ENCODE results near the gene MAG. TPM values are rescaled to one million over a fixed set of nuclear protein-coding genes. Genes with fewer than 3 reads are reported as not detected.
A peak's percentile ranks its signal among the peaks of the same experiment; 100 is the strongest.

The MAG gene
- total RNA-seq, 4 donors from 2014 or later, result 1.7 to 19.2 (median 2.7) TPM; not detected in 1

GRCh38 chr19:35261356-35262100 lies 30.4 kb upstream of the MAG start:
- no peak overlapping the region for H3K4me3 ChIP-seq (replicated peaks in 1 of 3)
- H3K4me1 ChIP-seq, result peaks cover 19 to 33% of the 10 kb centered on the region in 2 donors
- no peak for TF ChIP-seq CTCF (IDR thresholded peaks at IDR 0.05)
- no peak for TF ChIP-seq POLR2A (IDR thresholded peaks at IDR 0.05)
- DNase-seq, result no peak
- no peaks in the 10 kb centered on the region for H3K27me3 ChIP-seq
- H3K36me3 ChIP-seq, result no peaks in the 10 kb centered on the region
- H3K27ac ChIP-seq, result no peak overlapping the region
- no peaks in the 10 kb centered on the region for H3K9me3 ChIP-seq
- intact Hi-C loops (cut with DNase I), result no loop called here
- WGBS, 2 donors, result 70 to 77% methylated on average over 4 to 10 of the region's 12 CpGs

DNA sequence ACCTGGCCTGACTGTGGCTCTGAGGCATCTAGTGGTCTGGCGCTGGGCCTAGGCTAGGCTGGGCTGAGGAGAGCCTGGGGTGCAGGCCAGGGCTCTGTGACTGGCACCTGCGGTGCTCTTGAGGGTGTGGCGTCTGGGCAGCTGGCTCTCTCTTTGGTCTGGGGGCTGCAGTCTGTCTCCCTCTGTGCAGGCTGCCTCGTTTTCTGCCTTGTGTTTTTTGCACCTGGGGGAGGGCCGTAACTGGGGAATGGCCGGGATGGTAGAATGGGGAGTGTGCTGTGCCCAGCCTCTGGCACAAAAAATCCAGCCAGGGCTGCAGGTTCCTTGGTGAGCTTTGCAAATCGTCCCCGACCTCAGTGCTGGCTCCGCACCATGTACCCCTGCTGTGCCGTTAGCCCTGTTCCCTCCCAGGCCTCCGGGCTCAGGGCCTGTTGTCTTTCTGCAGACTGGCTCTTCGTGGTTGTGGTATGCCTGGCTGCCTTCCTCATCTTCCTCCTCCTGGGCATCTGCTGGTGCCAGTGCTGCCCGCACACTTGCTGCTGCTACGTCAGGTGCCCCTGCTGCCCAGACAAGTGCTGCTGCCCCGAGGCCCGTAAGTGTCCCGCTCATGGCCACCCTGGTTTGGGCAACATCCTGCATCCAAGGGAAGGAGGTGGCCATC lies 29.7 kb upstream of the MAG start:
- H3K4me1 ChIP-seq, result peaks cover 23 to 40% of the 10 kb centered on the region in 2 donors
- H3K27ac ChIP-seq, result no peak overlapping the region
- H3K27me3 ChIP-seq, result no peaks in the 10 kb centered on the region
- peak; percentile 66 to 74 for DNase-seq
- TF ChIP-seq CTCF (IDR thresholded peaks at IDR 0.05) (no peak), POLR2A (IDR thresholded peaks at IDR 0.05) (peak in 1 of 2 donors; percentile 23)
- H3K4me3 ChIP-seq (replicated peaks in 1 of 3), result no peak overlapping the region
- intact Hi-C loops (cut with DNase I), result no loop called here
- H3K36me3 ChIP-seq, result no peaks in the 10 kb centered on the region
- H3K9me3 ChIP-seq, result no peaks in the 10 kb centered on the region
- 48 to 51% methylated on average over 16 to 17 of the region's 17 CpGs for WGBS, 2 donors

DNA sequence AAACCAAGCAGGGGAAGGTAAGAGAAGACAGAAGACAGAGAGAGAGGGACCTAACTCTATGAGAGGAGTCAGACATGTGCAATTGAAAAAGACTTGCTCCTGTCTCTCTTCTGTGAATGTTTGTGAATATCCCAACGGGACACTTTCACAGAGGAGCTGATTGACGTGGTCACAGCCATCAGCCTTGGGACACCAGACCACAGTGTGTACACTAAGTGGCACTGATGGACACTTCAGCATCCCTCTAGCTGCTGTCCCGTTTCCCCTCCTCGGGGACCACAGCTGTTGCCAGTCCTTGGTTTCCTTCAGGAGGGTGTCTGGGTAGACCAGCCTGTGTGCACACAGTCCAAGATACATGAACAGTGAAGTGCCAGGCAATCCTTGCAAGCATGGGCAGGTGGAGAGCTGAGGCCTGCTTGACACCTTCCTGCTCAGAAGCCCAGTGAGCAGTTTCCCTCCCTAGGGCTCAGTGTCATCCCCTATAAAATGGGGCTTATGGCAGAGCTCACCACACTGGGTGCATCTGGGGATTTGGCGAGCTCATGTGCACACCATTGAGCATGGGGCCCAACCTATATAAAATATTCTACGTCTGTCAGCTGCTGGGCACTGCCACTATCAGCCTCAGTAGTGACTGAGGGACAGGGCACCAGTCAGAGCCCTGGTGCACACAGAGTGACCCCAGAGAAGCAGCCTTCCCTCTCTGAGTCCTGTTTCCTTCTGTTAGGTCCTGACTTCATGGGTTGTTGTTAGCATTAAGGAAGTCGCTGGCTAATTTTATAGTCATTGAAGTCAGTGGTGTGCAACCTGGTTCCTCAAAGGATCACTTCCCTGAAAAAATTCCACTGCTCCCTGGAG lies 27.5 kb upstream of the MAG start:
- Histone ChIP-seq H3K4me1 (peaks cover 24 to 40% of the 10 kb centered on the region in 2 donors), H3K27me3 (no peaks in the 10 kb centered on the region), H3K27ac (peak overlapping the region in 1 of 3 donors; percentile 12), H3K9me3 (no peaks in the 10 kb centered on the region), H3K36me3 (no peaks in the 10 kb centered on the region), H3K4me3 (replicated peaks in 1 of 3) (no peak overlapping the region)
- intact Hi-C loops (cut with DNase I), result no loop called here
- DNase-seq, result no peak
- no peak for TF ChIP-seq CTCF (IDR thresholded peaks at IDR 0.05)
- TF ChIP-seq POLR2A (IDR thresholded peaks at IDR 0.05), result no peak
- WGBS, 2 donors, result 80 to 81% methylated on average over 6 to 7 of the region's 7 CpGs

DNA sequence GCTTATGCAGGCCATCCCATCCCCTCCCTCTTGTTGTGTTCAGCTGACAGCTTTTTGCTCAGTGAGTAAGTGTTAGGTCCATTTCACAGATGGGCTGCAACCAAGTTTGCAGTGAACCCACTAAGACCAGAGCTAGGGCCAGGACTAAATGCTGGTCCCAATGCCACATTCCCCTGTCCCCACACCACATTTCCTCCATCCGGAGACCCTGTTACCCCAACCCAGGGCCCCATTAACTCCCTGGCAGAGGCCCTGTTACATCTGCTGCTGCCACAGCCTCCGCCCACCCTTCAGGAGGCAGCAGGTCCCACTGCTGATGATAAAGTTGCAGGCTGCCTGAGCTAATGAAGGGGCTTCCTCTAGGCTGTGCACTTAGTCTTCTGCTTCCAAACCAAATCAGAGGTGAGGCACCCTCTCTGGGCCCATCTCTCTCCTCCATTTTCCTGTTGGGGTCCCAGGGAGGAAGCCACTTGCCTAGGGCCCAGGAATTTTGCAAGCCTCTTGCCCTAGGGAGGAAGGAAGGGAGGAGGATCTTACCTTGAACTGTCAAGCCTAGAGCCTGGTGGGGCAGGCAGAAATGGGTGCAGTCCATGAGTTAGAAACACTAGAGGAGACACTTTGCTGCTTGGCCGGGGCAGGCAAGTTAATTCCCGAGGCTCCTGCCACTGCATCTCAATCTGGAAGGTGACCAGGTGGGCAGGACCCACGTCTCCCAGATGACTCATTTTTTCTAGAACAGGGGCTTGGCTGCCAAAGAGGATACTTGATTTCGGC lies 26.6 kb upstream of the MAG start:
- intact Hi-C loops (cut with DNase I), result no loop called here
- TF ChIP-seq POLR2A (IDR thresholded peaks at IDR 0.05) (no peak), CTCF (IDR thresholded peaks at IDR 0.05) (no peak)
- H3K4me3 ChIP-seq (replicated peaks in 1 of 3), result no peak overlapping the region
- peaks cover 0 to 2% of the 10 kb centered on the region in 2 donors for H3K36me3 ChIP-seq
- H3K27me3 ChIP-seq, result no peaks in the 10 kb centered on the region
- 56 to 66% methylated on average over 6 of the region's 6 CpGs for WGBS, 2 donors
- peak overlapping the region in 1 of 3 donors; percentile 12 for H3K27ac ChIP-seq
- no peaks in the 10 kb centered on the region for H3K9me3 ChIP-seq
- peak; percentile 56 to 60 for DNase-seq
- peaks cover 30 to 46% of the 10 kb centered on the region in 2 donors for H3K4me1 ChIP-seq

Data from thyroid gland (tissue), 4 donors.